NCI-H128 (cell line): Measurements from ENCODE around the gene CDH16.
"Not testable (repeated sequence)": the region's sequence is repeated elsewhere in the genome, so short reads cannot be mapped to it uniquely, and the experiment has no call there.

Source experiments
- DNase-seq: peaks from one replicate; lab custom pipeline; 2025; ENCODE audit not compliant: unreplicated experiment; lab: John Stamatoyannopoulos, UW

CDH16 gene

DNA sequence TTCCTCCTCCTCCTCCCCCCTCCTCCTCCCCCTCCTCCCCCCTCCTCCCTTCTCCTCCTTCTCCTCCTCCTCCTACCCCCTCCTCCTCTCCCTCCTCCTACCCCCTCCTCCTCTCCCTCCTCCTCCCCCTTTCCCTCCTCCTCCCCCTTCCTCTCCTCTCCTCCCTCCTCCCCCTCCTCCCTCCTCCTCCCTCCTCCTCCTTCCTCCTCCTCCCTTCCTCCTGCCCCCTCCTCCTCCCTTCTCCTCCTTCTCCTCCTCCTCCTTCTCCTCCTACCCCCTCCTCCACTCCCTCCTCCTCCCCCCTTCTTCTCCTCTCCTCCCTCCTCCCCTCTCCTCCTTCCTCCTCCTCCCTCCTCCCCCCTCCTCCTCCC, 45.0 kb downstream of the CDH16 start:
- no peak for DNase-seq

GRCh38 chr16:66872943-66873684, 45.6 kb downstream of the CDH16 start:
- DNase-seq: no peak

GRCh38 chr16:66872559-66872942, 46.1 kb downstream of the CDH16 start:
- DNase-seq: no peak

- DNase-seq: no peak
Observed at GRCh38 chr16:66871840-66872239, 46.8 kb downstream of the CDH16 start.

GRCh38 chr16:66871363-66871762, 47.3 kb downstream of the CDH16 start:
- DNase-seq: not testable (repeated sequence)

DNA sequence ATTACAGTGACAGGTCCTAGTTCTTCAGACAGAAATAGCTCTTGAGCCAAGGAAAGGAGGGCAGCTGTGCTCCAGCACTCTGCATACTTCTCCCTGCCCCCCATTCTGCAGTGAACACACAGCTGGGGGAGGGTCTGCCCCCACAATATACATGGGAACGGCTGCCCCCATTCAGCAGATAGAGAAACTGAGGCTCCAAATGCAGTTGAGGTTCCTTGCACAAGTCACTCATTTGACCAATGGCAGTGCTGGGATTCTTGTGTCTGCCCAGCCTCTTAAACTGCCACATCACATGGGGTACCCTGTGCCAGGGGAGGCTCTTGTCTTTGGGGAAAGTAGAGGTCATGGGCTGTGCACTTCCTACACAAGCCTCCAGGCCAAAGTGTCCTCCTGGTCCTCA, 49.3 kb downstream of the CDH16 start:
- DNase-seq: no peak

DNA sequence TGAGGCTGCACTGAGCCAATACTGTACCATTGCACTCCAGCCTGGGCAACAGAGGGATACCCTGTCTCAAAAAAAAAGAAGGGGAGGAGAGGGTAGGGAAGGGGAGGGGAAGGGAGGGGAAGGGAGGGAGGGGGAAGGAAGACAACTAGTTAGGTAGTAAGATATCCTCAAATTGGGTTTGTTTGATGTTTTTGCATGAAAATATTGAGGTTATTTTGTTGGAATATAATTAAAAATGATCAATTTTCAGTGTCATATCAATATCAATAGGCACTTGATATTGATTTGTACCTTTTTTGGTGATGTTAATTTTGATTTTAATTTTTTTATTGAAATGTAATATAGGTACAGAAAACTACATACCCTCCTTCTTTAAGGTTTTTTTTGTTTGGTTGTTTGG, 55.0 kb downstream of the CDH16 start:
- DNase-seq: no peak

DNA sequence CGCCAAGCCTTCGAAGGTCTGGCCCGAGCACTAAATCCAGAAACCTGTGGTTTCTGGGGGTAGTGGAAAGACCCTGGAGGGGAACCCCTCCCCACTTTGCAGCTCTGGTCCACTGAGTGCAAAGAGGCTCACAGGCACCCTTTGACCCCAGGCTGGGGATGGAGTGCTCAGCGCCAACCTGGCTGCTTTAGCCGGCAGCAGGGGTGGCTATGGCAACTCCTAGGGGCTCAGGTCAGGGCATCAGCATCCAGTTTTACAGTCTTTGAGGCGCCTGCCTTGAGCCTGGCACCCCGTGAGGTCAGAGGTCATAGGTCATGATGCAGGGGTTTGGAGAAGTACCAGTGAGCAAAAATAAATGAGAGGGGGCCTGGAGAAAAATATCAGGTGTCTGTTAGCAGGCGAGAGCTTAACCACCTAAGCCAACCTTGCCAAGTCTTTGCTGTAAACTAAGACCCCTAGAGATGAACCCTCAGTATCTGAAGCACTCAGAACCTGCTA, 56.6 kb downstream of the CDH16 start:
- DNase-seq: no peak

GRCh38 chr16:66859397-66860068, 59.2 kb downstream of the CDH16 start:
- DNase-seq: no peak

- DNase-seq: no peak
Observed at GRCh38 chr16:66858740-66859396, 59.8 kb downstream of the CDH16 start.
